GM18498 (cell line): ENCODE measurements around the gene CEP89.
"Not testable (repeated sequence)": the region's sequence is repeated elsewhere in the genome, so short reads cannot be mapped to it uniquely, and the experiment has no call there.

Experiments
- ATAC-seq: cut with Tn5 transposase; IDR thresholded peaks from one replicate; pipeline ENCODE4 v1.9.1; 2021; ENCODE audit warnings: mild to moderate bottlenecking, moderate library complexity; ENCODE audit not compliant: unreplicated experiment

CEP89 gene

GRCh38 chr19:32971715-32972540 lies at the start of gene CEP89, which contains the start of gene FAAP24:
Gene CEP89 (minus strand): TSS chr19:32971958. CDS start chr19:32971874, 84 bp downstream.
Gene FAAP24 (plus strand): TSS chr19:32972242. CDS start chr19:32973197, 955 bp downstream.
- ATAC-seq = peak; percentile 99

- ATAC-seq = not testable (repeated sequence)
Observed at GRCh38 chr19:33010891-33011290, 39.1 kb upstream of the CEP89 start.

- no peak for ATAC-seq
Observed at GRCh38 chr19:33008738-33009137, 37.0 kb upstream of the CEP89 start.

GRCh38 chr19:33005440-33005839 lies 33.7 kb upstream of the CEP89 start:
- ATAC-seq = no peak

GRCh38 chr19:33003424-33004024 lies 31.8 kb upstream of the CEP89 start:
- not testable (repeated sequence) for ATAC-seq

- not testable (repeated sequence) for ATAC-seq
Observed at GRCh38 chr19:33002126-33002865, 30.5 kb upstream of the CEP89 start.

GRCh38 chr19:33000910-33001309 lies 29.2 kb upstream of the CEP89 start:
- ATAC-seq = no peak

GRCh38 chr19:33000510-33000909 lies 28.8 kb upstream of the CEP89 start:
- ATAC-seq = no peak

- ATAC-seq = no peak
Observed at GRCh38 chr19:32998722-32999121, 27.0 kb upstream of the CEP89 start.

GRCh38 chr19:32997716-32998355 lies 26.1 kb upstream of the CEP89 start:
- no peak for ATAC-seq

GRCh38 chr19:32997061-32997464 lies 25.3 kb upstream of the CEP89 start:
- not testable (repeated sequence) for ATAC-seq

- not testable (repeated sequence) for ATAC-seq
Observed at GRCh38 chr19:32995966-32996365, 24.2 kb upstream of the CEP89 start.

GRCh38 chr19:32988724-32989123 lies 17.0 kb upstream of the CEP89 start:
- ATAC-seq = no peak

- not testable (repeated sequence) for ATAC-seq
Observed at GRCh38 chr19:32988254-32988653, 16.5 kb upstream of the CEP89 start.

- not testable (repeated sequence) for ATAC-seq
Observed at GRCh38 chr19:32982488-32982887, 10.7 kb upstream of the CEP89 start.

- not testable (repeated sequence) for ATAC-seq
Observed at GRCh38 chr19:32979807-32980206, 8.0 kb upstream of the CEP89 start.

GRCh38 chr19:32977813-32978212 lies 6.1 kb upstream of the CEP89 start:
- not testable (repeated sequence) for ATAC-seq

- ATAC-seq = no peak
Observed at GRCh38 chr19:32977280-32977679, 5.5 kb upstream of the CEP89 start.

GRCh38 chr19:32976223-32976805 lies 4.6 kb upstream of the CEP89 start:
- ATAC-seq = no peak

GRCh38 chr19:32971012-32971595 lies 654 bp downstream of the CEP89 start:
- ATAC-seq = no peak
